Stimulated activated CD8-positive, alpha-beta memory T cell treated with anti-CD3 and anti-CD28 coated beads, Interleukin-12 subunit alpha, Interleukin-12 subunit beta, amount 100 ng/mL, for 1 hour (primary cell): Measurements from ENCODE around the gene MYO10.
"Not testable (repeated sequence)": the region's sequence is repeated elsewhere in the genome, so short reads cannot be mapped to it uniquely, and the experiment has no call there.

ENCODE experiments used
- DNase-seq: peaks from one replicate; pipeline ENCODE4 v3.0.0-alpha.2; 2020; ENCODE audit warnings: low read depth

Gene MYO10

DNA sequence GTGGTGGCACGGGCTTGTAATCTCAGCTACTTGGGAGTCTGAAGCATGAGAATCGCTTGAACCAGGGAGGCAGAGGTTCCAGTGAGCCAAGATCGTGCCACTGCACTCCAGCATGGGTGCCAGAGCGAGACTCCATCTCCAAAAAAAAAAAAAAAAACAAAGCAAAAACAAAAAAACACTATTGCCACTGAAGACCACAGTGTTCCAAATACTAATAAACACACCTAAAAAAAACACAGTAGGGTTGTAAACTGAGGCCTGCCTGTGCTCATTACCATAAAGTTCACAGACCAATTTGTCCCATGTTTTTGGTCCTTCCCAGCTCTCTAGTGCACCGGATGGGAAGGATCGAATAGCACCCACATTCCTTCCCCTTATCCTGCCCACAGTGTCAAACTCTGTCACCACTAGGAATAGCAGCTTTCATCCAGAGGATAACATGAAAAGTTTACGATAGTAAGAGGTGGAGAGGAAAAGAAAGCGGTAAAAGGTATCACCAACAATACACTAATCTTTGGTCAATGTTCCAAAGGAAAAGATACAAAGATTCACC lies 49.2 kb downstream of the MYO10 start:
- no peak for DNase-seq

DNA sequence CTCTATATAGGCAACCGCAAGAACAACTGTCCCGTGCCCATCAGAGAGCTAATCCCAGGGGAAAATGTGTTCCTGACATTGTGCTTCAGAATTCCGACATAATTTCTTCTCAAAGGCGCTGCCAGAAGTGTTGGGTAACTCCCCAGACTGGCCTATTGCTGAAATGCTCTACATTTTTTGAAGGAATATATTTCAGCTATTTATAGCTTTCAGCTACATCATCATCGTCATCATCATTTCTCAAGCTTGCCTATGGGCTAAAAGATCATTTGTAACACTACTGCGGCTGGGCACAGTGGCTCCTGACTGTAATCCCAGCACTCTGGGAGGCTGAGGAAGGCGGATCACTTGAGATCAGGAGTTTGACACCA lies 49.7 kb downstream of the MYO10 start:
- no peak for DNase-seq

DNA sequence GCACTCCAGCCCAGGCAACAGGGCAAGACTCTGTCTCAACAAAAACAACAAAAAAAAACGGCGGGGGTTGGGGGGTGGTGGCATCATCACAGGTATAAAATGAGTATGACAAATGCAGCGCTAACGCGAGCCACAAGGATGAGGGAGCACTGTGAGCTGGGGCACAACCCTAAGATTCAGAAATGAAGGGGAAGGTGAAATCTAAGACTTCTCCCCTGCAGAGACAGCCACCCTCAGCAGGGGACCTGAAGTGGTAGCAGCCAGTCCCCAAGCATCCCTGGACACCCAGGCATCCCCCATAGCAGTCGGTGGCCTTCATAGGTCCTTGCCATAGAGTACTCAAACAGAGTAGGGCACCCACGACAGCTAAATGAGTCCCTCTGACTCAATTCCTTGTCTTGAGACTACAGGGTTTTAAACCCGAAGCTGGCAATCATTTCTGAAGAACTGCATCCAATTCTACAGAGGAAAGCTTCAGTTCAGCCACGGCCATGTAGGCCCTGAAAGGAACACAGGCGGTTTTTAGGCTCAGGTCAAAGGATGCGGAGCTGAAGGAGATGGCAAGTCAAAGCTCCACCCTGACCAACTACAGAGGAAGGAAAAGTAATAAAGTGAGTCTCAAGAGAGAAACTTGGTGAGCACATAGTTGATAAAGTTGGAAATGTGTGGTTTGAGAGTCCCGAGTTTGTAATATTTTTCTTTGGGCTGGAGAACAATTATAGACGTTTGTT lies 50.3 kb downstream of the MYO10 start:
- DNase-seq, result no peak

DNA sequence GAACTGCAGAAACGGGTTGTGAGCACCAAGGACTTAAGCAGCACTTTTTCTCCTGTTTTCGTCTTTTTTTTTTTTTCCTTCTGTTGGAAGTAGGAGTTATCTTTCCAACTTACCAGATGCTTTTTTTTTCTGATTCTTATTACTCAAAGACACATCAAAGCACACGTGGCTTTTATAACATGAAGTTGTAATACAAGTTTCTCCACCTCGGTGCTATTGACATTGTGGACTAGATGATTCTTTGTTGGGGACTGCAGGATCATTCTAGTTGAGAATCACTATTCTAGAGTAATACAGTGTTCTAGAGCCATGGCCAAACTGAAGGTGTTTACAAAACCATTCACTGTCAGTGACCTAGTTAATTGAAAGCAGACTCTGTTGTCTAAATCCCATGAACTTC lies 51.5 kb downstream of the MYO10 start:
- DNase-seq, result no peak

DNA sequence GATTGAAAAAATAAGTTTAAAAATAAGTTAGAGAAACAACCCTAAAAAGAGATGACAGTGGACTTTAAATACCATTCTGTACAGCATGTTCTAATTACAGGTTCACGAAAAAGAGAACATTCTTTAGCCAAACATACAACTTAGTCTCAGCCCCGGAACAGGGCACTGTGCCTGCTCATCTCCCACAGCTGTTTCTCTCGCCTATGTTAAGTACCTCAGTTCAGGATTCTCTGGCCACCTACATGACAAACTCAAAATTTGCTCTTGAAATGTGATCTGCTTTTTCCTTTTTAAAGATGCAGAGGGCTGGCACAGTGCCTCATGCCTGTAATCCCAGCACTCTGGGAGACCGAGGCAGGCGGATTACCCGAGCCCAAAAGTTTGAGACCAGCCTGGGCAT lies 52.3 kb downstream of the MYO10 start:
- DNase-seq, result no peak

DNA sequence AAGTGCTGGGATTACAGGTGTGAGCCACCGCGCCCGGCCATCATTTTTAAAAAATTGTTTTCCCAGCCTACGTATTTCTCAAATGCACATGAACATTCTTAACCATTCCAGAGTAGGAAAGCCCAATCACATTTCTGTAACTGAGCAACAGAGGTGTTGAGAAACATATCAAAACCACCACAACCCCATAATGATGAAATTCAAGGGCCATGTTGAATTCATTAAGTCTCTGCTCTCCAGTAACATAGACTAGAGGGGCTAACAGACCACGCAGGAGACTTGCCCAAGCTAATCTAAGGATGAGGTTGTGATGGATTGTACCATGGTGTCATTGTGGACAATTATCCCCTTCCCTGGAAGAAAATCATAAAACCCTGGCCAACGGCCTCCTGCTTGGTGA lies 52.9 kb downstream of the MYO10 start:
- no peak for DNase-seq

DNA sequence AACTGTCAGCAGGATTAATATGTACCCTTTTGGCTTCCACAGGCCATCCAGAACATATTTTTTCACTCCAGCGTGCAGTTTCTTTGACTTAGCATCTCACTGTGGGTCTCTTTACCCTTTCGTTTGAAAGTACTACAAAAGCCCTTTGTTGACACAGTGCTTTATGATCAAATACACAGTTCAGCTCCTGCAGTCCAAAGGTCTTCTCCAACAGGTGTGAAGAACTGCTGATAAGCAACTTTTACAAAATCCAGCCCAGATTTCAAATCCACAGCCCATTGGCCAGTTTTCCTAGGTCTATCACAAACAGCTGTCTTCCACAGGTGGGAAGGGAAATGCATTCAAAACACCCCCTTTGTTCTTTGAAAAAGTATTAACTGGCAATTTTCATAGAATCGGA lies 54.8 kb downstream of the MYO10 start:
- no peak for DNase-seq

DNA sequence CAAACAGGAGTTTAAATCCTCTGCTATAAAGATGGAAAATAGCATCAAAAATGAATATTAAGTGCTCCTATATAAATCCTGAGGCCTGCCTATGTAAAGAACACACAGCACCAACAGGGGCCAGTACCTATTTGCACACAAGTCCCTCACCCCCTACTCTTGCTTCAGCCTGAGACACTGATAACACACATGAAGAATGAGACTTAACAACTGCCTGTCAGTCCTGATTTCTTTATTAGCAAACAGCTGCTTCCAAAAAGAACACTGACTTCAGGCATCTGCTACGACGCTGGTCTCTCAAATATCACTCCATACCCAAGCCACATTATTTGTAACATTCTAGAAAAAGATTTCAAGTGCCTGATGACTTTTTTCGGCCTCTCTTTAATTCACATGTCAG lies 55.5 kb downstream of the MYO10 start:
- no peak for DNase-seq

DNA sequence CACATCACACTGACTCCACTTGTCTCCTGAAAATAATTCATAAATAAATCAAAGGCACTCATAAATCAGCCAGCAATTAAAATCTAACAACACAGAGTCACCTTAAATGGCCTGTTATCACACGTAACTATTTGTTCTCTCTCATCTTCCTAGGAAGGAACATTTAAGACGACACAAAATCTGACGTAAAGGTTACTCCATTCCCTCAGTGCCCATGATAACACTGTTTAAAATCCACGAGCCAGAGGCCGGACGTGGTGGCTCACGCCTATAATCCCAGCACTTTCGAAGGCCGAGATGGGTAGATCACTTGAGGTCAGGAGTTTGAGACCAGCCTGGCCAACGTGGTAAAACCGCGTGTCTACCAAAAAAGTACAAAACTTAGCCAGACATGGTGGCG lies 56.4 kb downstream of the MYO10 start:
- DNase-seq, result no peak

DNA sequence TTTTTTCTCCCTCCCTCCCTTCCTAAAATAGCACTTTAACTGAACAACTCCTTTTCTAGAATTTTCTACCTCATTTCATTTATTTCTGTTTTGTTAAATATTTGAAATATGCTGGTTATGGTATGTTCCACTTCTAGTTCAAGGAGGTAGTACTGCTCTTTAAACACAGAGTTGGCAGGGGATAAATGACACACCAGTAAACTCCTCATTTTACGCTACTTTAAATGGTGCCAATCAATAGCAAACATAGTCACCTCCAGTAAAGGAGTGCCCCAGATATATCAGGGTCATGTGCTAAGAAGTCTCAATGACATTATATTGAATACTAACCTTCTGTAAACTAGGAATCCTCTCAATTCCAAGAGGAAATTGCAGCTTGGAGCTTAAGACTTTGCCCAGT lies 56.9 kb downstream of the MYO10 start:
- DNase-seq, result no peak

DNA sequence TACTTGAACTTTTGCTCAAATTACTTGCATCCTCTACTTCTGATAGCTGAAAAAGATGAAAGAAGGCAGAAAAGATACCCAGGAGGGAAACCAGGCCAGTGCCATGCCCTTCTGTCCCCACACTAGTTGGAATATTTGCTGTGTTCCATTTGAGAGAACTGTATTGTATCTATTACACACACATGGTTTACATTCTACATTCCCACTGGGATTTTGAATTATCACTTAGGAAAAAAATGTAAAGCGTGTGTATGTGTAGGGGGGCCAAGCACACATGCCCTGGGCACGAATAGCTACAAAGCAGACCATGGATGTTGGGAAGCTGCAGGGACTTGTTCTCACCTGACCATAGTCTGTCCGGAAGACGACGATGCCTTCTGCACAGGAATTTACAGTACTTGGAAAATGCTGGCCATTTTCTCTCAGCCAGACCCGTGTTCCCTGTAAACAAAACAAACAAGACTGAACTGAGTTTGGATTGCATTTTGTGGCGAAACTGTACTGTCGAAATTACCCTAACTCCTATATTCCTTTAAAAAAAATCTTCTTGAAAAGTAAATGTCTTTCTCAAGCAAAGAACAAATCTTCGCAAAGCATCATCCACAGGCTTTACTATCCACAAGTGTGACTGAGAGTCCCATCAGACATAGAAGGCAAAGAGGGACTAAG lies 58.7 kb downstream of the MYO10 start:
- no peak for DNase-seq

DNA sequence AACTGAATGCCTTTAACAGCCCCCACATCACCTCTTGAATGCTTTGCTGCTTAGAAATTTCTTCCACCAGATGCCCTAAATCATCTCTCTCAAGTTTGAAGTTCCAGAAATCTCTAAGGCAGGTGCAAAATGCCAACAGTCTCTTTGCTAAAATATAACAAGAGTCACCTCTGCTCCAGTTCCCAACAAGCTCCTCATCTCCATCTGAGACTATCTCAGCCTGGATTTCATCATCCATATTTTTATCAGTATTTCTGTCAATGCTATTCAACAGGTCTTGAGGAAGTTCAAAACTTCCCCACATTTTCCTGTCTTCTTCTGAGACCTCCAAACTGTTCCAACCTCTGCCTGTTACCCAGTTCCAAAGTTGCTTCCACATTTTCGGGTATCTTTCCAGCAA lies 61.7 kb downstream of the MYO10 start:
- not testable (repeated sequence) for DNase-seq

DNA sequence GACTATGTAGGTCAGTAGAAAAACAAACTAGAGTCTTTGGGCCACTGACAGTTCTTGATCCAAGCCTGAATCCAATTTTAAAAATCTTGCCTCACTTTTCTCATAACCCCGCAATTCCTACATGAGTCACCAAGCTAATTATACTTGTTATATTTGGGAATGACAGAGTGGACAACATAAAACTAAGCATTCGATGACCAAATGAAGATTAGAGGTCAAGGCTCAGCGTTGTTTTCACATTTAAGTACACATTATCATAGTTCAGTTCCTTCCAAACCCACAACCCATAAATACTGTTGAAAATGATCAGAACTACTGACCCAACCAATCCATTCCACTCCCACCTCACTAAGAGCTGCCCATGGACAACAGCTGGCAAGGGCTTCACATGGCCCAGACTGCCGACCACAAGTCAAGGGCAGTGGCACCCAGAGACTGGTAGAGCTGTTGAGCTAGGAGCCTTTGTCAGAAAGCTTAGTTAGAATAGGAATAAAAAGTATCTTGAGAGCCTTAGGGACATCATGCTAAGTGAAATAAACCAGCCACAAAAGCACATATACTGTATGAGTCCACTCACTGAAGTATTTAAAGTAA lies 64.2 kb downstream of the MYO10 start:
- DNase-seq, result no peak

DNA sequence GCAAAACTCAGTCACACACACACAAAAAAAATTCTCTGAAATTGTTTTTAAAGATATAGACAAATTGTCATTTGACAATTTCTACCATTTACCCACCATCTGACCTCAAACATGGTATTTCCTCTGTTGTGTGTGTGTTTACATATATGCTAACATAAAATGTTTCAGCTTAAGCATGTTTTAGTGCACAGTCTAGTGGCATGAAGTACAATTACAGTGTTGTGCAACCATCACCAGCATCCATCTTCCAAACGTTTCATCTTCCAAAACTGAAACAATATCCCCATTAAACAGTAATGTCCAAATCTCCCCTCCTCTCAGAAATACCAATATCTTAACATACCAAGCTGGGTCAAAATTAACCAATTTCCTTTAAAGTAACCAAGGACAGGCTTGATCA lies 65.2 kb downstream of the MYO10 start:
- DNase-seq, result no peak

DNA sequence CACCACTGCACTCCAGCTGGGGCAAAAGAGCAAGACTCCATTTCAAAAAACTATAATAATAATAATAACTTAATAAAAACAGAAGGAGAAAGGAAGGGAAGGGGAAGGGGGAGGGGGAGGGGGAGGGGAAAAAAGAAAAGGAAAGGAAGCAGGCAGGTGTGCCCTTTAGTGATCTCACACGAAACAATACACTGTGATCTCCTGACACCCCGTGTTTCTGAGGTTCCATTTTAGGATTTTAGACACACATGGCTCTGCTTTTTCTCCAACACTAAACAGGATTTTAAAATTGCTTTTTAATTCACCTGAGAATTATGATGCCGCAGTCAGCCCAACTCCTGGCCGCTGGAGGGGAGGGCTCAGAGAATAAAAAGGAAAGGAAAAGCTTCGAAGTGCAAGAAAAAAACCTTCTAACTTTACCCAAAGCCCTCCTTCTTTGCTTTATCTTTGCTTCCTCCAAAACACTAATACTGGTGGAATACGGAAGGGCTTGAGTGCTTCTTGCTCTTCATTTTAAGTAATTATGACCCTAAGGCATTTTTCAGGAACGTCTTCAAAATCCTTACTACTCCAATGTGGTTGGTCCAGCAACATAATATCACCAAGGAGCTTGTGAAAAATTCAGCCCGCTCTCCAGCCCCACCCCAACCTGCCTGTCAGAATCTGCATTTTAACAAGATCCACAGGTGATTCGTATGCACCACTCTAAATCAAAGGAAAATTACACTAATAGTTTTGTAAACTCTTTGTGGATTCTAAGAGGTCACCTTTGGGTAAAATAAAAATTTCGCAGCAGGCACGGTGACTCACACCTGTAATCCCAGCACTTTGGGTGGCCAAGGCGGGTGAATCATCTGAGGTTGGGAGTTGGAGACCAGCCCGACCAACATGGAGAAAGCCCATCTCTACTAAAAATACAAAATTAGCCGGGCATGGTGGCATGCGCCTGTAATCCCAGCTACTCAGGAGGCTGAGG lies 66.0 kb downstream of the MYO10 start:
- DNase-seq, result no peak

DNA sequence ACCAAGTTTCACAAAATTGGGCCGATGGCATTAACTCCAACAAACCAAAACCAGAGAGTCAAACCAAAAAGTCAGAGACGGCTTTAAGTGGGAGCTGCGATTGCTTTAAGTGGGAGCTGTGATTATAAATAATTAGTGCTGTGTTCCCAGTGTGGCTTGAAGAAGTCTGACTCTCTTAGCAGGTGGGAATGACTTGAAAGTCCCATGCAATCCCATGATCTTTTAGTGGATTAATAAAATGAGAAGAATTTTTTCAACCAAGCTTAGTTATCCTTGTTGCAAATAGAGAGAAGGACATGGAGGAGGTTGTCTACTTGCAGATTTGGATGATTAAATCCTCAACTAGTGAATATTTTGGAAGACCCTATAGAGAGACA lies 68.5 kb downstream of the MYO10 start:
- no peak for DNase-seq

DNA sequence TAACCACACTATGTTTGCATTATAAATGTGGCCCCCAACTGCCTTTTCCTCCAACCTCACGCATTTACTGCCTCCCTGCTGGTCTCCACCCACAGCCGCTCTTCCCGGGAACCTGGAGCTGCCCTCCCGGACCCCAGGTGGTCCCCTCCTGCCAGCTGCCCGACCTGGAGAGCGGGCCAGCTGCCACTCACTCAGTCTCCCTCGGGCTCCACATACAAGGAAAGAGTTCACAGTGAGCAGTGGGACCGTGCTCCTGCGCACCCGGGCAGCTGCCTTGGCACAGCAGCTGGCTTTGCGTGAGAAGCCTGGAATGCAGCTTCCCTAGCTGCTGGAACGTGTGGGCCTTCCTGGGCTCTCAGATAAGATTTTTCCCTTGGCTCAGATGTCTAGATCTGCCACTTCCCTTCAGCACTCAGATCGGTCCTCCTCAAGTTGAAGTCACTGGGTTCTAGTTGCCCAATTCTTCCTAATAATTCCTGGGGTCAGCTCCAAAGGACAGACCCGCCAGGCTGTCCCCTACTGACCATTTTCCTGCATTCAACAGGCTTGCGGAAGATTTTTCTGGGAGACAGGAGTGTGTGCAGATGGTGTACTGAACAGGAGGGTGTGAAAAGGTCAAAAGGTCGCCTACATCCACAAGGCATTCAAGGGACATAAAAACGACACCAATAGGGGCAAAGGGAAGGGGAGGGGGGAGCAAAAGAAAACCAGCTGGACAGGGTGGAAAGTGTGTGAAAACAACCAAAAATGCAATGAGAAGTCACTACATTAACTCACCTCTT lies 69.1 kb downstream of the MYO10 start:
- DNase-seq, result no peak

DNA sequence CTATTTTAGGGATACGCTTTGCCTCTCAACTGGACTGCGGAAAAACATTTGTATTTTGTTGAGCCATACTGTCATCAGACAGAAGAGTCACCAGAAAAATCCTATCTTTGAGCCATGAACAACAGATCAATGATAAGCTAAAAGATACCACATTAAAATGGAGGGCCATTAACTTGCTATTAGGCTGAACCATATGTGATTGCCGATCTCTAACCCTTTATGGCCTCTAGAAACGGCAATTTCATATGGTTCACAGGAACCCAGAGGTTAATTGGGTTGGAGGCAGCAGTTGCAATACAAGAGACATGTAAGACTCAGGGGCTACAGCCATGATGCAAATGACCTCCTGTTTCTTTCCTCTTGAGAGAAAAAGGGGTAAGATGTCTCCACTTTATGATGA lies 69.8 kb downstream of the MYO10 start:
- no peak for DNase-seq

DNA sequence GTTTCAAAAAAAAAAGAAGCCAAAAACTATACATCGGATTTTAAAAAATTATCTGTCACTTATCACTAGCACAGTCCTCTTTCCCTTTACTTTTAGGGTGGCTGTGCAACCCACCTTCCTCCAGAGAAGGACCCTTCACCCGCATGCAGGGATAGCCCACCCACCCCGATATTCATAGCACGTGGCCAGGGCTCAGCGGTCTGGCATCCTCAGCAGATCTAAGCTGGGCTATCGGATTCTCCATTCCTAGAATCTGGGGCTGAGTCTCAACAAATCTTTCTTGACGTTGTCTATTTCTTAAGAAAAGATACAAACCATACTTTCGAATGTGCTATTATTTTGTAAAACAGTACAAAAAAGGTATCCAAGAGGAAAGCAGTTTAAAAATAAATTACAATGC lies 70.9 kb downstream of the MYO10 start:
- no peak for DNase-seq

DNA sequence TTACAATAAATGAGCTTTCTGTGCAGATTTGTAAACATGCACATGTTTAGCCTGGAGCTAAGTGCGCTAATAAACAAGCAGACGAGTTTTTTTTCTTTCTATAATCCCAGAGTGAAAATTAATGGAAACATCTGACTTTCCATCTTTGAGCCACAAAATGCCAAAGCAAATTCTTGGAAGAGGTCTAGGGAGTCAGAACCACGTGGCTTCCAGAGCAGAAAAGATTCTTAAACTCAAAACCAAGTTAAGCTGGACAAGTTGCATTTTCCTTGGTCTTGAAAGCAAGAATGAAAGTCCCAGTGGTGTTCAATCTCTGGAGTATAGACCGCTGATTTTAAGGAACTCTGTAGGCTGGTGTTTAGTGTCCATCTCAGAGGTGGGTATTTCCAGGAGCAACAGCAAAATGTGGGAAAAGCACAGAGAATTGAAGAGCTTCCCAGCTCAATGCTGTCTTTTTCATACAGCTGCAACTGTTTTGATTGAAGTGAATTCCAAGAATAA lies 71.4 kb downstream of the MYO10 start:
- no peak for DNase-seq

DNA sequence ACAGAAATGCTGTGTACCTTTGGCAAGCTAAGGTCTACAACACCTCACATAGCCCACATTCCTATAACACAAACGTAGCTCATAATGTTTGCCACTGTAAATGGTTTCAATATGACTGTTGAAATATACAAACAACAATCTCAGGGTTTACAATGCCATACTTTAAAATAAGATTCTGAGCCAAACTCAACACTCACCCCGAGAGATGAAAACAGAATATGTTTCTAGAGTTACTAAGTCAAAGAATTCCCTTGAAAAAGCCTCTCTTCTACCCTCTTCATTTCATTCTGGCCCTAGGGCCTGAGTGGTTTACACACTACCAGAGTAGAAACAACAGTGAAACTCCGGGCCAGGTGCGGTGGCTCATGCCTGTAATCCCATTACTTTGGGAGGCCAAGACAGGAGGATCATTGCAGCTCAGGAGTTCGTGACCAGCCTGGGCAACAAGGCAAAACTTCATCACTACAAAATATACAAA lies 72.6 kb downstream of the MYO10 start:
- no peak for DNase-seq
